HG03064 (cell line): ENCODE data around the gene JAKMIP1.

Experiments
- ATAC-seq: cut with Tn5 transposase; IDR thresholded peaks from one replicate; pipeline ENCODE4 v1.9.1; 2021; ENCODE audit warnings: low read depth; ENCODE audit not compliant: unreplicated experiment

The JAKMIP1 gene

DNA sequence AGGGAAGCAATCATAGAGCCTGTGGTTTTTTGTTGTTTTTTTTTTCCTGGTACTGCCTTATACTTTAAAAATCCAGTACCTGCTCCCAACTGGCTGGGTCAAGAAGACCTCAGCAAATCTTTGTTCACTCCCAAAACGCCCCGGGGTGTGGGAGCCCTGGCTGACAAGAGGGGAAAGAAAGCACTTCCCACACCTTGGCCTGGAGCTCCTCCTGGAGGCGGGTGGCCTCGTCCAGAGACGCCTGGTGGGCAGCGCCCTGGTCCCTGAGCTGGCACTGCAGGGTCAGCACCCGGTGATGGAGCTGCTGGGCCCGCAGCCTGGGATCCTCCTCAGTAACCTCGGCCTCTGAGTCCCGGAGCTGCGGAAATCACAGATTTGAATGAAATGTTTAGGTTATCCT, 220.4 kb downstream of the JAKMIP1 start:
- no peak for ATAC-seq

- no peak for ATAC-seq
Measured at GRCh38 chr4:5976921-5977320, 223.4 kb downstream of the JAKMIP1 start.

- no peak for ATAC-seq
Measured at GRCh38 chr4:5976431-5976830, 223.9 kb downstream of the JAKMIP1 start.
